Bone marrow (tissue), 2 donors: ENCODE data around the gene FSTL3.
"Not testable (repeated sequence)": the region's sequence is repeated elsewhere in the genome, so short reads cannot be mapped to it uniquely, and the experiment has no call there.

Experiments
- DNase-seq, 2 donors: peaks; one replicate each; lab custom pipeline; 2025; lab: John Stamatoyannopoulos, UW

FSTL3 gene

GRCh38 chr19:711254-711653 lies 35.1 kb downstream of the FSTL3 start:
- no peak for DNase-seq

- no peak for DNase-seq
Observed at GRCh38 chr19:715347-715746, 39.2 kb downstream of the FSTL3 start.

GRCh38 chr19:718251-718951 lies 42.2 kb downstream of the FSTL3 start:
- DNase-seq, result no peak

- DNase-seq, result no peak
Observed at GRCh38 chr19:718991-719512, 42.9 kb downstream of the FSTL3 start.

- no peak for DNase-seq
Observed at GRCh38 chr19:719636-720344, 43.6 kb downstream of the FSTL3 start.

GRCh38 chr19:720345-721160 lies 44.4 kb downstream of the FSTL3 start:
- no peak for DNase-seq

- DNase-seq, result no peak
Observed at GRCh38 chr19:722553-723101, 46.4 kb downstream of the FSTL3 start.

GRCh38 chr19:723247-723646 lies 47.1 kb downstream of the FSTL3 start:
- no peak for DNase-seq

- DNase-seq, result no peak
Observed at GRCh38 chr19:723714-724113, 47.5 kb downstream of the FSTL3 start.

GRCh38 chr19:725461-726089 lies 49.4 kb downstream of the FSTL3 start:
- no peak for DNase-seq

GRCh38 chr19:726993-727956 lies 51.1 kb downstream of the FSTL3 start:
- no peak for DNase-seq

GRCh38 chr19:728011-728410 lies 51.8 kb downstream of the FSTL3 start:
- no peak for DNase-seq

GRCh38 chr19:729564-729963 lies 53.4 kb downstream of the FSTL3 start:
- DNase-seq, result not testable (repeated sequence)

GRCh38 chr19:729965-730668 lies 53.9 kb downstream of the FSTL3 start:
- no peak for DNase-seq

- no peak for DNase-seq
Observed at GRCh38 chr19:731000-731399, 54.8 kb downstream of the FSTL3 start.

- DNase-seq, result no peak
Observed at GRCh38 chr19:732148-733069, 56.2 kb downstream of the FSTL3 start.
